K562 (cell line): ENCODE results near the gene OCA2. TPM values are rescaled to one million over a fixed set of nuclear protein-coding genes. Genes with fewer than 3 reads are reported as not detected.

Source experiments
- ATAC-seq: fragments of 200-7000 bp; cut with Tn5 transposase; 3 replicates; pipeline ENCODE4 v1.9.1; 2020; ENCODE audit warnings: moderate library complexity
- BruUV-seq: library from RNA; stranded (reverse); fragments of 400-500 nt; replicated peaks from 2 replicates; lab custom pipeline; 2021; lab: Mats Ljungman, UMichigan
- CTCF ChIA-PET: fragments of 300-600 bp; formaldehyde crosslinking; extraction: SDS; loops from one replicate; lab custom pipeline; 2021; ENCODE audit warnings: low intra/inter-chr PET ratio; lab: Yijun Ruan, JAX
- POLR2A ChIA-PET: fragments of 300-600, 350-650 bp; sonication (Branson Sonifier 250); formaldehyde crosslinking; extraction: SDS; loops from one replicate; lab custom pipeline; 2021; ENCODE audit warnings: antibody characterized with exemption, inconsistent platforms; lab: Yijun Ruan, JAX
- DNase-seq, 4 experiments: peaks; one replicate each; pipeline versions ENCODE4 v3.0.0 to v3.0.0-alpha.2; 2011 to 2018; ENCODE audit warnings: low spot score in 3 of 4, mixed read lengths in 3 of 4; ENCODE audit errors: extremely low read depth in 1 of 4
- FAIRE-seq: peaks from 2 replicates; lab custom pipeline; 2011; peaks lifted over from hg19 to GRCh38; lab: Jason Lieb, UNC
- H2AFZ ChIP-seq: 2 replicates; pipeline ENCODE4 v1.6.0; 2011; ENCODE audit warnings: low read depth, low read length, control low read depth, inconsistent platforms
- H3K27ac ChIP-seq: fragments of 200-600 bp; 3 replicates; pipeline ENCODE4 v1.8.0; 2011; ENCODE audit warnings: low read depth, mild to moderate bottlenecking, control low read depth, inconsistent platforms, low read length, moderate library complexity, mixed read lengths; ENCODE audit errors: extremely low read depth
- H3K27me3 ChIP-seq, 2 experiments: fragments of 300-600 bp in 1 of 2; 2 replicates in 1 of 2; 3 replicates in 1 of 2; pipeline versions ENCODE4 v1.6.0 to v1.8.0; 2011; ENCODE audit warnings: inconsistent platforms in 2 of 2, low read length in 2 of 2, mild to moderate bottlenecking in 1 of 2, mixed read lengths in 1 of 2, moderate library complexity in 1 of 2; ENCODE audit not compliant: control insufficient read depth in 2 of 2, insufficient read depth in 2 of 2
- H3K36me3 ChIP-seq: fragments of 300-600 bp; 3 replicates; pipeline ENCODE4 v1.8.0; 2011; ENCODE audit warnings: mild to moderate bottlenecking, low read length, inconsistent platforms; ENCODE audit not compliant: control insufficient read depth, insufficient read depth
- H3K4me1 ChIP-seq, 2 experiments: fragments of 200-600 bp in 1 of 2; replicated peaks in 1 of 2; 2 replicates in 1 of 2; 3 replicates in 1 of 2; pipeline versions ENCODE4 v1.5.1 to v1.8.0; 2011; ENCODE audit warnings: inconsistent platforms in 2 of 2, low read length in 2 of 2, mild to moderate bottlenecking in 1 of 2, mixed read lengths in 1 of 2, moderate library complexity in 1 of 2; ENCODE audit not compliant: control insufficient read depth in 2 of 2, insufficient read depth in 2 of 2
- H3K4me2 ChIP-seq: 2 replicates; pipeline ENCODE4 v1.6.1; 2011; ENCODE audit warnings: low read length, control low read depth, inconsistent platforms, mixed read lengths; ENCODE audit not compliant: insufficient read depth
- H3K4me3 ChIP-seq: fragments of 200-600 bp; sonication (generic), shearing (Covaris generic); 2 replicates; pipeline ENCODE4 v1.5.1; 2016; ENCODE audit warnings: control low read depth, inconsistent platforms
- H3K79me2 ChIP-seq: fragments of 200-600 bp; 3 replicates; pipeline ENCODE4 v1.8.0; 2011; ENCODE audit warnings: low read length, inconsistent platforms; ENCODE audit not compliant: control insufficient read depth, insufficient read depth
- H3K9ac ChIP-seq, 2 experiments: 2 replicates each; pipeline versions ENCODE4 v1.6.0 to v1.6.1; 2011; ENCODE audit warnings: low read depth in 2 of 2, low read length in 2 of 2, control low read depth in 1 of 2, inconsistent platforms in 1 of 2, mild to moderate bottlenecking in 1 of 2, mixed read lengths in 1 of 2; ENCODE audit not compliant: insufficient read depth in 1 of 2
- H3K9me1 ChIP-seq: one replicate; pipeline ENCODE4 v1.6.0; 2011; ENCODE audit warnings: inconsistent platforms, mild to moderate bottlenecking, low read length, moderate library complexity; ENCODE audit not compliant: control insufficient read depth, insufficient read depth
- H3K9me3 ChIP-seq: replicated peaks from 2 replicates; pipeline ENCODE4 v1.5.1; 2011; ENCODE audit warnings: low read depth, low read length, inconsistent platforms; ENCODE audit not compliant: control insufficient read depth, insufficient read depth
- H4K20me1 ChIP-seq: replicated peaks from 2 replicates; pipeline ENCODE4 v1.6.1; 2011; ENCODE audit warnings: low read length, inconsistent platforms, mixed read lengths; ENCODE audit not compliant: control insufficient read depth, insufficient read depth
- CBFB ChIP-seq: sonication (generic); formaldehyde crosslinking; IDR thresholded peaks from 2 replicates; pipeline ENCODE4 v1.4.0; 2020; ENCODE audit warnings: mild to moderate bottlenecking, missing genetic modification reagents
- CEBPB ChIP-seq: fragments of 450-650 bp; IDR thresholded peaks from 2 replicates; pipeline ENCODE4 v1.6.1; 2016; ENCODE audit warnings: missing genetic modification characterization, missing compliant biosample characterization
- ETV6 ChIP-seq, 3 experiments: fragments of 150-350 bp in 1 of 3; sonication (generic) in 1 of 3; formaldehyde crosslinking in 1 of 3; IDR thresholded peaks; 2 replicates each; pipeline versions ENCODE4 v1.6.1 to v1.8.0; 2014 to 2022; ENCODE audit warnings: borderline replicate concordance in 2 of 3, low read depth in 2 of 3, antibody characterized with exemption in 1 of 3, low read length in 1 of 3, mild to moderate bottlenecking in 1 of 3, missing genetic modification reagents in 1 of 3
- HDAC1 ChIP-seq, 2 experiments: fragments of 450-650 bp; IDR thresholded peaks; 2 replicates each; pipeline ENCODE4 v1.6.1; 2016 to 2017; ENCODE audit warnings: inconsistent platforms in 1 of 2, mild to moderate bottlenecking in 1 of 2, moderate library complexity in 1 of 2
- IRF2 ChIP-seq: sonication (generic); formaldehyde crosslinking; IDR thresholded peaks from 2 replicates; pipeline ENCODE4 v1.8.1; 2022; ENCODE audit warnings: mild to moderate bottlenecking, missing genetic modification reagents
- MCM7 ChIP-seq, 2 experiments: fragments of 450-650 bp; IDR thresholded peaks; 2 replicates each; pipeline ENCODE4 v1.6.1; 2016 to 2018
- MTF1 ChIP-seq: fragments of 250-450 bp; sonication (Bioruptor Pico); IDR thresholded peaks from 2 replicates; pipeline ENCODE4 v1.9.0; 2021; ENCODE audit warnings: moderate library complexity, mild to moderate bottlenecking, inconsistent platforms, borderline replicate concordance
- PURB ChIP-seq: sonication (generic); formaldehyde crosslinking; IDR thresholded peaks from 2 replicates; pipeline ENCODE4 v1.9.0; 2021; ENCODE audit warnings: low read depth, mild to moderate bottlenecking, missing genetic modification reagents
- RBM22 ChIP-seq: fragments of 200-400 bp; formaldehyde crosslinking; IDR thresholded peaks from 2 replicates; pipeline ENCODE4 v1.6.1; 2018; ENCODE audit warnings: low read length, low read depth; ENCODE audit not compliant: poor library complexity, severe bottlenecking
- RFX1 ChIP-seq: fragments of 450-650 bp; IDR thresholded peaks from 2 replicates; pipeline ENCODE4 v1.6.1; 2016; ENCODE audit warnings: mild to moderate bottlenecking, moderate library complexity
- SMAD1 ChIP-seq: fragments of 150-350 bp; IDR thresholded peaks from 2 replicates; pipeline ENCODE4 v1.6.1; 2014; ENCODE audit warnings: low read length, low read depth; ENCODE audit not compliant: partially characterized antibody
- XRCC5 ChIP-seq: fragments of 200-400 bp; formaldehyde crosslinking; IDR thresholded peaks from 2 replicates; pipeline ENCODE4 v1.6.1; 2017; ENCODE audit warnings: low read depth, mild to moderate bottlenecking, low read length
- ZNF124 ChIP-seq: sonication (generic); formaldehyde crosslinking; IDR thresholded peaks from 2 replicates; pipeline ENCODE4 v1.8.1; 2022; ENCODE audit warnings: missing genetic modification reagents
- ZNF165 ChIP-seq: fragments of 250-450 bp; sonication (Bioruptor Pico); IDR thresholded peaks from 2 replicates; pipeline ENCODE4 v1.4.0; 2020; ENCODE audit warnings: borderline replicate concordance
- ZNF197 ChIP-seq: fragments of 200-800 bp; sonication (Bioruptor generic); IDR thresholded peaks from 2 replicates; pipeline ENCODE4 v1.6.1; 2016; ENCODE audit warnings: low read depth, missing genetic modification characterization, missing compliant biosample characterization
- ZNF436 ChIP-seq: fragments of 250-450, 450-650 bp; sonication (Bioruptor Pico); formaldehyde crosslinking; IDR thresholded peaks from 2 replicates; pipeline ENCODE4 v1.7.0; 2020; ENCODE audit warnings: mild to moderate bottlenecking
- WGBS: fragments of 100-300 bp; shearing (Covaris generic); methylation state at CpG from one replicate; pipeline ENCODE4 v1.1.6; 2016; ENCODE audit warnings: low coverage, mixed read lengths; ENCODE audit not compliant: insufficient coverage; ENCODE audit errors: missing lambda C conversion rate; 5-methylcytosine and 5-hydroxymethylcytosine counted together
- in situ Hi-C: fragments of 300-500 bp; cut with MboI; formaldehyde crosslinking; loops from 4 replicates; pipeline ENCODE4 v1.15.0; 2018; ENCODE audit warnings: inconsistent platforms, mixed read lengths
- intact Hi-C: fragments of 100-400 bp; cut with micrococcal nuclease; formaldehyde crosslinking; loops from 2 replicates; pipeline ENCODE4 v1.14.2; 2022
- polyA plus RNA-seq, 8 experiments: library from polyadenylated mRNA; depleted of rRNA in 4 of 8; stranded (reverse) in 5 of 8; unstranded in 3 of 8; fragments of >200 nt; fragmentation: Nextera tagmentation in 2 of 8; fragmentation: Illumina TruSeq in 1 of 8; extraction: Ambion mirVana in 2 of 8; extraction: Trizol in 1 of 8; gene quantifications; 2 replicates each; pipeline versions ENCODE4 v1.2.1 to v1.2.3, GENCODE V29; 2011 to 2014; ENCODE audit warnings: inconsistent platforms in 1 of 8, missing spikeins in 1 of 8
- total RNA-seq, 7 experiments: library from RNA; depleted of rRNA in 6 of 7; stranded (reverse); fragments of >200 nt in 6 of 7; fragmentation: Illumina TruSeq in 2 of 7; extraction: Trizol in 2 of 7; gene quantifications; 2 replicates each; pipeline versions ENCODE4 v1.2.1 to v1.2.3, GENCODE V29; 2011 to 2021; ENCODE audit warnings: low replicate concordance in 1 of 7
- TF ChIP-seq, protein P1 (sequence below): sonication (generic); formaldehyde crosslinking; IDR thresholded peaks from 2 replicates; pipeline ENCODE4 v1.8.1; 2023; ENCODE audit warnings: missing genetic modification reagents, mild to moderate bottlenecking, borderline replicate concordance
- TF ChIP-seq, protein P2 (sequence below): sonication (generic); formaldehyde crosslinking; IDR thresholded peaks from 2 replicates; pipeline ENCODE4 v1.8.0; 2022; ENCODE audit warnings: missing genetic modification reagents, mild to moderate bottlenecking, moderate library complexity, borderline replicate concordance

Gene OCA2
- total and polyA plus RNA-seq, 9 of the 15 experiments (the other 6 are each of a cell fraction or from before 2014, with no cell fraction given) = 0.07 to 0.59 (median 0.17) TPM; not detected in 1

DNA sequence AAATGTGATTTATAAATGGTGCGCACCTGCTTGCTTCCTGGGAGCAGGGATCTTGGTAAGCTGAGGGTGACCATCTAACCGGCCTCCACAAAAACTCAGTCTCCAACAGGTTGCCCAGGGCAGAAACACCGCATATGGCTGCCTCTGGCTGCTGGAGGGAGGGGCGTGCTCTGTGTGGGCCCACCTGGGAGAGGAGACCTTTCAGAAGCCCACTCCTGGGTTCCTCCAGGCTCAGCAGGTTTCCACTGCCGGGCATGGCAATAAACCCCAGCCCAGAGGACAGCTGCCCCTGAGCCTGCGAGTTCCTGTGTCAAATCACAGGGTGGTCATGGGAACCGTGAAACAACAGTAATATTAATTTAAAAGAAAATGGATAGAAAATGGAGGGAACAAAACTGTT, 85.6 kb downstream of the OCA2 start:
- in situ Hi-C loops = no loop called here

More for the DNA sequence above, 85.6 kb downstream of the OCA2 start:
- CTCF ChIA-PET = interaction anchor here (0.6 kb wide), 1 partner anchor 761 kb away, joined by 3 read pairs; no protein-coding TSS in a partner anchor
- Histone ChIP-seq H3K36me3 (no peaks in the 10 kb centered on the region), H3K27me3 (peaks cover 21 to 42% of the 10 kb centered on the region in 2 experiments; a peak in 4 of 5 replicates), H2AFZ (no peak overlapping the region), H3K4me3 (no peak overlapping the region), H4K20me1 (0 out of 2 replicates have a peak, but pooled peaks cover 4% of the 10 kb centered on the region), H3K9me3 (no peaks in the 10 kb centered on the region), H3K4me1 (no peaks in the 10 kb centered on the region; a peak in 1 of 5 replicates), H3K79me2 (no peaks in the 10 kb centered on the region), H3K4me2 (no peak overlapping the region), H3K27ac (no peak overlapping the region), H3K9ac (no peak overlapping the region), H3K9me1 (no peaks in the 10 kb centered on the region)
- POLR2A ChIA-PET = interaction anchor here (0.6 kb wide), 3 partner anchors 21 to 332 kb away, joined by 3 read pairs; no protein-coding TSS in a partner anchor
- TF ChIP-seq ZNF436 (CRISPR knock-in tag) (no peak), RBM22 (no peak), ZNF165 (CRISPR knock-in tag) (no peak), PURB (no peak), MTF1 (CRISPR knock-in tag) (no peak), ETV6 (IDR thresholded peaks at IDR 0.05; ENCODE audit: borderline replicate concordance in 1 of 2, low read depth in 2 of 2, low read length in 1 of 2) (no peak), ETV6 (CRISPR knock-in tag; IDR thresholded peaks at IDR 0.05; ENCODE audit: borderline replicate concordance) (no peak), CEBPB (tag) (no peak), ZNF124 (no peak), SMAD1 (no peak), RFX1 (no peak), MCM7 (IDR thresholded peaks at IDR 0.05) (no peak), HDAC1 (IDR thresholded peaks at IDR 0.05) (no peak), ZNF197 (CRISPR knock-in tag) (no peak), IRF2 (no peak), CBFB (CRISPR knock-in tag) (no peak), XRCC5 (no peak)
- TF ChIP-seq, protein P1, sequence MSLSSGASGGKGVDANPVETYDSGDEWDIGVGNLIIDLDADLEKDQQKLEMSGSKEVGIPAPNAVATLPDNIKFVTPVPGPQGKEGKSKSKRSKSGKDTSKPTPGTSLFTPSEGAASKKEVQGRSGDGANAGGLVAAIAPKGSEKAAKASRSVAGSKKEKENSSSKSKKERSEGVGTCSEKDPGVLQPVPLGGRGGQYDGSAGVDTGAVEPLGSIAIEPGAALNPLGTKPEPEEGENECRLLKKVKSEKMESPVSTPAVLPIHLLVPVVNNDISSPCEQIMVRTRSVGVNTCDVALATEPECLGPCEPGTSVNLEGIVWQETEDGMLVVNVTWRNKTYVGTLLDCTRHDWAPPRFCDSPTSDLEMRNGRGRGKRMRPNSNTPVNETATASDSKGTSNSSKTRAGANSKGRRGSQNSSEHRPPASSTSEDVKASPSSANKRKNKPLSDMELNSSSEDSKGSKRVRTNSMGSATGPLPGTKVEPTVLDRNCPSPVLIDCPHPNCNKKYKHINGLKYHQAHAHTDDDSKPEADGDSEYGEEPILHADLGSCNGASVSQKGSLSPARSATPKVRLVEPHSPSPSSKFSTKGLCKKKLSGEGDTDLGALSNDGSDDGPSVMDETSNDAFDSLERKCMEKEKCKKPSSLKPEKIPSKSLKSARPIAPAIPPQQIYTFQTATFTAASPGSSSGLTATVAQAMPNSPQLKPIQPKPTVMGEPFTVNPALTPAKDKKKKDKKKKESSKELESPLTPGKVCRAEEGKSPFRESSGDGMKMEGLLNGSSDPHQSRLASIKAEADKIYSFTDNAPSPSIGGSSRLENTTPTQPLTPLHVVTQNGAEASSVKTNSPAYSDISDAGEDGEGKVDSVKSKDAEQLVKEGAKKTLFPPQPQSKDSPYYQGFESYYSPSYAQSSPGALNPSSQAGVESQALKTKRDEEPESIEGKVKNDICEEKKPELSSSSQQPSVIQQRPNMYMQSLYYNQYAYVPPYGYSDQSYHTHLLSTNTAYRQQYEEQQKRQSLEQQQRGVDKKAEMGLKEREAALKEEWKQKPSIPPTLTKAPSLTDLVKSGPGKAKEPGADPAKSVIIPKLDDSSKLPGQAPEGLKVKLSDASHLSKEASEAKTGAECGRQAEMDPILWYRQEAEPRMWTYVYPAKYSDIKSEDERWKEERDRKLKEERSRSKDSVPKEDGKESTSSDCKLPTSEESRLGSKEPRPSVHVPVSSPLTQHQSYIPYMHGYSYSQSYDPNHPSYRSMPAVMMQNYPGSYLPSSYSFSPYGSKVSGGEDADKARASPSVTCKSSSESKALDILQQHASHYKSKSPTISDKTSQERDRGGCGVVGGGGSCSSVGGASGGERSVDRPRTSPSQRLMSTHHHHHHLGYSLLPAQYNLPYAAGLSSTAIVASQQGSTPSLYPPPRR (CRISPR knock-in tag) = no peak
- TF ChIP-seq, protein P2, sequence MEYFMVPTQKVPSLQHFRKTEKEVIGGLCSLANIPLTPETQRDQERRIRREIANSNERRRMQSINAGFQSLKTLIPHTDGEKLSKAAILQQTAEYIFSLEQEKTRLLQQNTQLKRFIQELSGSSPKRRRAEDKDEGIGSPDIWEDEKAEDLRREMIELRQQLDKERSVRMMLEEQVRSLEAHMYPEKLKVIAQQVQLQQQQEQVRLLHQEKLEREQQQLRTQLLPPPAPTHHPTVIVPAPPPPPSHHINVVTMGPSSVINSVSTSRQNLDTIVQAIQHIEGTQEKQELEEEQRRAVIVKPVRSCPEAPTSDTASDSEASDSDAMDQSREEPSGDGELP (CRISPR knock-in tag) = no peak
- no TSS peak for BruUV-seq
- intact Hi-C loops = no loop called here
- ATAC-seq (no peak), FAIRE-seq (no peak), DNase-seq (no peak)
- 4% methylated on average over 7 of the region's 7 CpGs for WGBS
